Liver (tissue), 9 donors: ENCODE measurements around the gene RAB6B. TPM values are rescaled to one million over a fixed set of nuclear protein-coding genes. Genes with fewer than 3 reads are reported as not detected.

Experiments used
- DNase-seq: peaks from one replicate; pipeline ENCODE4 v3.0.0-alpha.2; 2017; ENCODE audit warnings: low spot score
- H3K27ac ChIP-seq, 2 donors: one replicate each; pipeline ENCODE4 v1.7.0; 2013; ENCODE audit warnings: inconsistent platforms in 2 of 2, low read length in 2 of 2, control low read depth in 1 of 2, low read depth in 1 of 2, mild to moderate bottlenecking in 1 of 2
- H3K27me3 ChIP-seq, 4 donors: one replicate each; pipeline versions ENCODE4 v1.6.1 to v1.7.0; 2013; ENCODE audit warnings: low read length in 3 of 4, inconsistent platforms in 1 of 4, mild to moderate bottlenecking in 1 of 4, moderate library complexity in 1 of 4; ENCODE audit not compliant: control insufficient read depth in 4 of 4, insufficient read depth in 4 of 4
- H3K36me3 ChIP-seq, 4 donors: one replicate each; pipeline versions ENCODE4 v1.6.1 to v1.7.0; 2013; ENCODE audit warnings: low read length in 3 of 4, mild to moderate bottlenecking in 3 of 4, low read depth in 1 of 4, moderate library complexity in 1 of 4; ENCODE audit not compliant: control insufficient read depth in 4 of 4, insufficient read depth in 3 of 4
- H3K4me1 ChIP-seq, 4 donors: one replicate each; pipeline versions ENCODE4 v1.6.1 to v1.7.0; 2013; ENCODE audit warnings: low read length in 3 of 4, mild to moderate bottlenecking in 3 of 4, moderate library complexity in 1 of 4; ENCODE audit not compliant: control insufficient read depth in 4 of 4, insufficient read depth in 4 of 4
- H3K4me3 ChIP-seq, 3 donors: one replicate each; pipeline versions ENCODE4 v1.6.1 to v1.7.0; 2013; ENCODE audit warnings: low read length in 3 of 3, control low read depth in 1 of 3, low read depth in 1 of 3, mild to moderate bottlenecking in 1 of 3
- H3K9ac ChIP-seq, 2 donors: one replicate each; pipeline ENCODE4 v1.7.0; 2013; ENCODE audit warnings: low read length in 2 of 2, mild to moderate bottlenecking in 2 of 2, moderate library complexity in 2 of 2, control low read depth in 1 of 2, low read depth in 1 of 2
- H3K9me3 ChIP-seq, 4 donors: one replicate each; pipeline versions ENCODE4 v1.6.1 to v1.7.0; 2013; ENCODE audit warnings: low read length in 3 of 4; ENCODE audit not compliant: control insufficient read depth in 4 of 4
- CTCF ChIP-seq: fragments of 150-350 bp; IDR thresholded peaks from 2 replicates; pipeline ENCODE4 v1.5.1; 2017; ENCODE audit warnings: improper control_type of control experiment, low read depth, low read length; ENCODE audit not compliant: missing input control
- EGR1 ChIP-seq, 2 donors: IDR thresholded peaks; 2 replicates each; pipeline ENCODE4 v1.6.1; 2016 to 2018; ENCODE audit warnings: antibody characterized with exemption in 2 of 2, low read depth in 2 of 2
- FOXA1 ChIP-seq: IDR thresholded peaks from 2 replicates; pipeline ENCODE4 v1.6.1; 2016; ENCODE audit warnings: antibody characterized with exemption
- FOXA2 ChIP-seq: IDR thresholded peaks from 2 replicates; pipeline ENCODE4 v1.6.1; 2016; ENCODE audit warnings: antibody characterized with exemption
- GABPA ChIP-seq, 2 donors: IDR thresholded peaks in 1 of 2; conservative IDR thresholded peaks in 1 of 2; 2 replicates each; pipeline ENCODE4 v1.6.1; 2016; ENCODE audit warnings: antibody characterized with exemption in 2 of 2, mild to moderate bottlenecking in 1 of 2, moderate library complexity in 1 of 2
- MAX ChIP-seq: IDR thresholded peaks from 2 replicates; pipeline ENCODE4 v1.6.1; 2016; ENCODE audit warnings: antibody characterized with exemption
- NR2F2 ChIP-seq: IDR thresholded peaks from 2 replicates; pipeline ENCODE4 v1.6.1; 2016; ENCODE audit warnings: antibody characterized with exemption
- RAD21 ChIP-seq, 2 donors: IDR thresholded peaks; 2 replicates each; pipeline ENCODE4 v1.6.1; 2016; ENCODE audit warnings: antibody characterized with exemption in 2 of 2, mild to moderate bottlenecking in 2 of 2
- REST ChIP-seq: IDR thresholded peaks from 2 replicates; pipeline ENCODE4 v1.6.1; 2016; ENCODE audit warnings: antibody characterized with exemption, mild to moderate bottlenecking
- RXRA ChIP-seq, 2 donors: IDR thresholded peaks; 2 replicates each; pipeline ENCODE4 v1.6.1; 2017 to 2018; ENCODE audit warnings: antibody characterized with exemption in 2 of 2, mild to moderate bottlenecking in 1 of 2
- YY1 ChIP-seq: IDR thresholded peaks from 2 replicates; pipeline ENCODE4 v1.6.1; 2016; ENCODE audit warnings: antibody characterized with exemption, mild to moderate bottlenecking
- ZBTB33 ChIP-seq: IDR thresholded peaks from 2 replicates; pipeline ENCODE4 v1.6.1; 2016; ENCODE audit warnings: antibody characterized with exemption
- WGBS: extraction: QIAGEN DNeasy Blood & Tissue Kit; methylation state at CpG from one replicate; pipeline ENCODE4 v1.1.7; 2013; 5-methylcytosine and 5-hydroxymethylcytosine counted together
- polyA plus RNA-seq, 2 donors: library from polyadenylated mRNA; stranded (reverse) in 1 of 2; unstranded in 1 of 2; fragments of 200-250 nt in 1 of 2; fragments of >200 nt in 1 of 2; fragmentation: Nextera tagmentation in 1 of 2; extraction: Ambion mirVana in 1 of 2; gene quantifications; one replicate each; pipeline versions ENCODE4 v1.2.1 to v1.2.3, GENCODE V29; 2013 to 2015
- total RNA-seq, 2 donors: library from RNA; depleted of rRNA; stranded (reverse); fragments of >200 nt; gene quantifications; one replicate each; pipeline ENCODE4 v1.2.3, GENCODE V29; 2014
- donor health status: healthy.
- donor health status: healthy.
- donor health status: healthy.
- donor health status: healthy.
- donor health status: healthy.

RAB6B gene
- total and polyA plus RNA-seq, 4 donors = 0.08 to 2.8 (median 0.28) TPM

- Histone ChIP-seq H3K9ac (no peak overlapping the region), H3K36me3 (no peaks in the 10 kb centered on the region), H3K4me1 (peaks cover 3 to 10% (median 10%) of the 10 kb centered on the region in 4 donors), H3K27me3 (no peaks in the 10 kb centered on the region), H3K27ac (no peak overlapping the region), H3K4me3 (no peak overlapping the region), H3K9me3 (no peaks in the 10 kb centered on the region)
- 86% methylated on average over 1 of the region's 1 CpG for WGBS
- peak; percentile 20 for DNase-seq
- TF ChIP-seq CTCF = peak; percentile 49
- no peak for TF ChIP-seq MAX
- peak; percentile 82 to 83 for TF ChIP-seq RAD21 (IDR thresholded peaks at IDR 0.05)
These were observed 34.8 kb upstream of the RAB6B start for GRCh38 chr3:133930341-133930933.

- 89% methylated on average over 14 of the region's 14 CpGs for WGBS
- peak; percentile 31 for DNase-seq
These were observed 33.4 kb upstream of the RAB6B start for GRCh38 chr3:133928903-133929607.

More at GRCh38 chr3:133928903-133929607, 33.4 kb upstream of the RAB6B start:
- peaks cover 3 to 10% (median 10%) of the 10 kb centered on the region in 4 donors for H3K4me1 ChIP-seq
- H3K9ac ChIP-seq = no peak overlapping the region
- H3K9me3 ChIP-seq = no peaks in the 10 kb centered on the region
- TF ChIP-seq FOXA1 = no peak
- no peak for TF ChIP-seq RXRA (IDR thresholded peaks at IDR 0.05)
- no peak for TF ChIP-seq GABPA (IDR thresholded peaks at IDR 0.05 in 1 of 2, conservative IDR thresholded peaks at IDR 0.05 in 1 of 2)
- no peak for TF ChIP-seq YY1
- TF ChIP-seq ZBTB33 = no peak
- no peak for TF ChIP-seq REST
- no peak for TF ChIP-seq EGR1 (IDR thresholded peaks at IDR 0.05; ENCODE audit: low read depth in 2 of 2)
- no peak for TF ChIP-seq FOXA2
- TF ChIP-seq NR2F2 = no peak
- TF ChIP-seq CTCF = no peak
- no peak overlapping the region for H3K4me3 ChIP-seq
- H3K27ac ChIP-seq = no peak overlapping the region
- H3K27me3 ChIP-seq = no peaks in the 10 kb centered on the region
- H3K36me3 ChIP-seq = no peaks in the 10 kb centered on the region
